Hepatocyte (in vitro differentiated cells): Measurements from ENCODE around the gene TECR.

Experiments used
- EZH2 ChIP-seq: fragments of 200-600 bp; sonication (generic); IDR thresholded peaks from 2 replicates; pipeline ENCODE4 v1.6.1; 2016; ENCODE audit warnings: antibody characterized with exemption, mild to moderate bottlenecking, borderline replicate concordance
- EZH2phosphoT487 ChIP-seq: fragments of 200-600 bp; sonication (generic); IDR thresholded peaks from one replicate; pipeline ENCODE4 v1.6.1; 2018; ENCODE audit warnings: antibody characterized with exemption, mild to moderate bottlenecking, low read depth, moderate library complexity; ENCODE audit not compliant: unreplicated experiment, severe bottlenecking
- TF ChIP-seq, protein P1 (sequence below): fragments of 200-600 bp; sonication (generic); IDR thresholded peaks from 2 replicates; pipeline ENCODE4 v1.5.1; 2016; ENCODE audit warnings: antibody characterized with exemption, mild to moderate bottlenecking; ENCODE audit not compliant: poor library complexity

DNA sequence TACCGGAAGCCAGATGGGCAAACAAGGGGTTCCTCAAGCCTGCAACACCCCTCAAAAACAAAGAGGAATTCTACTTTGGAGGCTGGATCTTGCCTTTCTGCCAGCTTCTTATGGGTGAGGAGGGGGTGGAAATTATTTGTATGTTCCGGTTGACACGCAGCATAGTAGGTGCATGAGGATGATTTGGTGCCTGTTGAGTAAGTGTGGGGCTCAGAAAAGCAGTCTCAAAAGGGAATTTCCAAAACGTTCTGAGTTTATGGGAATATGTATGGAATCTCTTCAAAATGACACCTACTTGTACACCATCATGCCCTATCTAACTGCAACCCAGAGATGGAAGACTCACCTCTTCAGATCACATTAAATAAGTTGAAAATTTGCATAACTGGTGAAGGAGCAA lies 3.0 kb upstream of the TECR start:
- TF ChIP-seq, protein P1, sequence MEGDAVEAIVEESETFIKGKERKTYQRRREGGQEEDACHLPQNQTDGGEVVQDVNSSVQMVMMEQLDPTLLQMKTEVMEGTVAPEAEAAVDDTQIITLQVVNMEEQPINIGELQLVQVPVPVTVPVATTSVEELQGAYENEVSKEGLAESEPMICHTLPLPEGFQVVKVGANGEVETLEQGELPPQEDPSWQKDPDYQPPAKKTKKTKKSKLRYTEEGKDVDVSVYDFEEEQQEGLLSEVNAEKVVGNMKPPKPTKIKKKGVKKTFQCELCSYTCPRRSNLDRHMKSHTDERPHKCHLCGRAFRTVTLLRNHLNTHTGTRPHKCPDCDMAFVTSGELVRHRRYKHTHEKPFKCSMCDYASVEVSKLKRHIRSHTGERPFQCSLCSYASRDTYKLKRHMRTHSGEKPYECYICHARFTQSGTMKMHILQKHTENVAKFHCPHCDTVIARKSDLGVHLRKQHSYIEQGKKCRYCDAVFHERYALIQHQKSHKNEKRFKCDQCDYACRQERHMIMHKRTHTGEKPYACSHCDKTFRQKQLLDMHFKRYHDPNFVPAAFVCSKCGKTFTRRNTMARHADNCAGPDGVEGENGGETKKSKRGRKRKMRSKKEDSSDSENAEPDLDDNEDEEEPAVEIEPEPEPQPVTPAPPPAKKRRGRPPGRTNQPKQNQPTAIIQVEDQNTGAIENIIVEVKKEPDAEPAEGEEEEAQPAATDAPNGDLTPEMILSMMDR, result no peak
- no peak for TF ChIP-seq EZH2
- no peak for TF ChIP-seq EZH2phosphoT487
